Gastrocnemius medialis (tissue), 4 donors: Measurements from ENCODE around the gene FRMD5.

Experiments
- CTCF ChIP-seq, 5 experiments: fragments of 450-650 bp in 3 of 5; fragments of 200-600 bp in 2 of 5; sonication (generic) in 2 of 5; IDR thresholded peaks in 4 of 5; conservative IDR thresholded peaks in 1 of 5; 1 replicate in 4 of 5; 2 replicates in 1 of 5; pipeline ENCODE4 v1.5.1; 2016 to 2019; ENCODE audit warnings: antibody characterized with exemption in 5 of 5, mild to moderate bottlenecking in 3 of 5, moderate library complexity in 3 of 5
- POLR2A ChIP-seq, 2 donors: fragments of 450-650 bp; IDR thresholded peaks; one replicate each; pipeline ENCODE4 v1.6.1; 2017; ENCODE audit warnings: antibody characterized with exemption in 2 of 2, mild to moderate bottlenecking in 2 of 2, moderate library complexity in 2 of 2

- TF ChIP-seq POLR2A (IDR thresholded peaks at IDR 0.05) = no peak
- TF ChIP-seq CTCF (IDR thresholded peaks at IDR 0.05 in 4 of 5, conservative IDR thresholded peaks at IDR 0.05 in 1 of 5) = no peak
These were observed 41.7 kb downstream of the FRMD5 start for GRCh38 chr15:44153352-44153751.
